Right forelimb (tissue), 1 donor: ENCODE results near the gene TRABD2B.

Experiments
- DNase-seq: peaks from one replicate; pipeline ENCODE4 v3.0.0-alpha.2; 2018

TRABD2B gene

DNA sequence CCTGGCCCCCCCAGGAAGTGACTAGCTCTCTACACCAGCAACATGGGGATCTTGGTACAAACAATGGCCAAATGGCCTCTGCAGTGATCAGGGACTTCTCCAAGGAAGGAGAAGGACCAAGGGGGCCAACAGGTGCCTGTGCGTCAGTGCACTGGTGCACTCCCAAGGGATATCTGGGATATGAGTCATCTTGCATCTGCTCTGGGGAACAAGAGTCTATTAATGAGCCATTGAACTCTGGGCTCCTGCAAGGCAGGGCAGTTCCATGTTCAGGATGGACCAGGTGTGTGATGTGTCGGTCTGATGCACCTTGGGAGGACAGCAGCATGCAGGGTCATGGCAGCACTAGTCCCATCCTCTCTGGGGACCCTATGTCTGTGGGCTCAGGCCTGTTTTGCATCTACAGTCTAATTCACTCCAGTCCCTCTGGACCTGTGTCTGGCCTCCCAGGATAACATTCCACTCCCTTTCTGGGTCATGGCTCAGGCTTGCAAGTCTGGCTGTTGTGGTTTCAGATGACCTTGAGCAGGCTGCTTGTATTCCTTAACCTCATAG lies 125.3 kb downstream of the TRABD2B start:
- no peak for DNase-seq

DNA sequence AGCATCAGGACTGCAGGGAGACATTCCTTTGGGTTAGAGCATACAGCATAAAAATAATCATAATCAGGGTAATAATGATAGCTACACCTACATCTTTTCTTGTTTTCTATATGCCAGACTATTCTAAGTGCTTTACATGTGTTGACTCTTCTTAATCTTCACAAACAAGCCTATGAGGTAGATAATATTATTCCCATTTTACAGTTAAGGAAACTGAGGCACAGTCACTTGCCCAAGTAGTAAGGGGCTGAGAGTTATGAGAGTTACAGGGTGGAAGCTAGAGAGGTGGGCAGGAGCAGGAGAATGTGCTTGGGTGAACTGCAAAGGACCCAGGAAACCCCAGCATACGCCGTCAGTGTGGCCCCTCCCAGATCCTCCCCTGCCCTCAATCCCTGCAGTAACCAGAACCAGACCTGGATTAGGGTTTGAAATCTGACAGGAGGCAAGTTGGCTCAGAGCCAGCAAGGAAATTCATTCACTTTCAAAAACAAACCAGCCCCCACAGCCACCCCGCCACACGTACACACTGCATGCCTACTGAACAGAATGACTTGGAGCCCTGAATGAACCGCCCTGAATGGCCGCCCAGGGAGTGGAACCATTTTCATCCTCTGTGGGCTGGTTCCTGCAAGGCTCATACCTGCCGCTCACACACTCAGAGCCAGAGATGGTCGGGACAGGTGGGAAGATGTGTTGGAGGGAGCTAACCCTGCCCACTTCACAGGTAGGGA lies 126.1 kb downstream of the TRABD2B start:
- no peak for DNase-seq

DNA sequence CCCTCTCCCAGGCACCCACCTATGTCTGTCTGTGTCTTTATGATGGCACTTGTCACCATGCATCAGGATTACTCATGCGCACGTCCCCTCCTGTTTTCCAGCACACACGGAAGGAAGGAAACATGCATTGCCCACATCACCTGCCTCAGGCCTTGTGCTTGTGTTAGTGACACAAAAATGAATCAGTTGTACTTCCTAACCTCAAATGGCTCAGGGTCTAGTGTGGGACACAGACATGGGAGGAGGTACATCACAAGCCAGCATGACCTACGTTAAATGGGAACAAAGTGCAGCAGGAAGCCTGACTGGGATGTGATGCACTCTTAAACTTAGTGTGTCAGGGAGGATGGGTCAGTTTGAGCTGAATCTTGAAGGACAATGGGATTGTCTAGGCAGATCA lies 126.7 kb downstream of the TRABD2B start:
- DNase-seq, result no peak

DNA sequence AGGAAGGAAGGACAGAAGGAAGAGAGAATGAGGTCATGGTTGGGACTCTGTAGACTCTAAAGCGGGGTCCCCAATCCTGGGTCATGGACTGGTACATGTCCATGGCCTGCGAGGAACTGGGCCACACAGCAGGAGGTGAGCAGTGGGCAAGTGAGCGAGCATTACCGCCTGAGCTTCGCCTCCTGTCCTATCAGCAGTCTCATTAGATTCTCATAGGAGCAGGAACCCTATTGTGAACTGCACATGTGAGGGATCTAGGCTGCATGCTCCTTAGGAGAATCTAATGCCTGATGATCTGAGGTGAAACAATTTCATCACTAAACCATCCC lies 128.9 kb downstream of the TRABD2B start:
- DNase-seq, result no peak

DNA sequence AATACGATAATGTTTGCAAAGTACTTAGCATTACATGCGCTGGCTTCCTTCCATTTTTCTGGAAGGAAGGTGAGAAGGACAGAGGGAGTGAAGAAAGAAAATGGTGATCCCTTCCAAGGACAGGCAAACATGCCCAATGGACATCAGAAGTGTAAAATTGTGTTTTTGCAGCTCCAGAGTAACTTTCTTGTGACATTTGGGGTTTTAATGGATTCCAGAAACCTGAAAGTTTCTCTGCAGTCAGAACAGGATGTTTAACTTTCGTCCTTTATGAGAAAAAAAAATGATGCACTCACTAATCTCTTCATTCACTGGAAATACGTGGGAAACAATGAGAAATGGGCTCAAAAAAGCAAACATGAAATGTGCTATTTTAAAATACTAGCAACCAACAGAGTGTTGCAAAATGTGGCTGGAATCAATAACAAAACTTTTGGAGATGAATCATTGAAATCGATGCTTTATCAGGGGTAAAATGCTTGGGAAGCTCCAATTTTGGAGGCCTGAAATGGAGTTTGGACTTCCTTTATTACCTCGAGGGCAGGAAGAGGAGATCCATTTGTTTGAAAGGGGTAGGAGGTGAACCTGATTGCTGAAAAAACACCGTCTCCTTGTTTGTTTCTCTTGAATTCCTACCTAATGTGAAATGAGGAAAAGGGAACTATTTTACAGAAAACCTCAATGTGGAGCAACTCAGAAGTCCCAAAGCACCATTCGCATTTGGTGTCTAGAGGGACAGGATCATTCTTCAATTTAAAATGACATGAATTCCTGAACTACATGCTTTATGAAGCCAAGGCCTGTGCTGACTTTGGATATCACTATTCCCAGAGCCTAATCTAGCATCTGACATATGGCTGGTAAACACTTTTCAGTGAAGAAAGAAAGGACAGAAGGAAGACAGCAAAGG lies 129.5 kb downstream of the TRABD2B start:
- no peak for DNase-seq

DNA sequence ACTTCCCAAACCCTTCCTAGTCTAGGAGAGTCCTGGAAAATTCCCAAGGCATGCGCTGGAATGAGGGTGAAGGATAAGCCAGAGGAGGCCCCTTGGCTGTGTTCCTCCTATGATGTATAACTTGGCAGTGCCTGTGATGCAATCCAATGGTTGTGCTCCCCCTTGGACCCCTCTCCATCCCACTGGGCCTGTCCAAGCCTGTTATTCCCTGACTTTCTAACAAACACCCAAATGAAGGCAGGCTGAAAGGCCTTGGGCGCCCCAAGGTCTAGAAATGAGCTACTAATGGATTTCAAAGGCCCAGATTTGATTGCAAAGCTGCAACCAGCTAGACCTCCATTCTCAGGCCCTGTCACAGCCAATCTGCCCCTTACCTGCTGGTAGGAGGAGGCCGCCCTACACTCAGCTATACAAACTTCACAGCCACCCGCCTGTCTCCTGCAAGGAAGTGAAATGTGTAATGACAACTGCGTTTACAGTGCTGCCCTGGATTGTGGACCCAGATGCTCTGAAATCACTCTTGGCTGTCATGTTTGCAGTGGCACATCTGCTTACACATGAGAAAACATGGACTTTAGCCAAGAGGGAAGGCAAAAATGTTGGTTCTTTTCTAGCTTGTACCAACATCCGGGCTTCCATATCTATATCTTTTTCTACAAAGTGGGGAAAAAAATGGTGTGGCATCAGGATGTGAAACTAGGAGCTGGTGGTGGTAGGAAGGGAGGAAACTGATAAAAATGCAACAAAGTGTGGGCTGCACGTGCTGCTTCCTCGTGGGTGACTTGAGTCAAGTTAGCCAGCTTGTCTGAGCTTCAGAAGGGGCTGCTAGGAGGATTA lies 130.4 kb downstream of the TRABD2B start:
- DNase-seq, result no peak

DNA sequence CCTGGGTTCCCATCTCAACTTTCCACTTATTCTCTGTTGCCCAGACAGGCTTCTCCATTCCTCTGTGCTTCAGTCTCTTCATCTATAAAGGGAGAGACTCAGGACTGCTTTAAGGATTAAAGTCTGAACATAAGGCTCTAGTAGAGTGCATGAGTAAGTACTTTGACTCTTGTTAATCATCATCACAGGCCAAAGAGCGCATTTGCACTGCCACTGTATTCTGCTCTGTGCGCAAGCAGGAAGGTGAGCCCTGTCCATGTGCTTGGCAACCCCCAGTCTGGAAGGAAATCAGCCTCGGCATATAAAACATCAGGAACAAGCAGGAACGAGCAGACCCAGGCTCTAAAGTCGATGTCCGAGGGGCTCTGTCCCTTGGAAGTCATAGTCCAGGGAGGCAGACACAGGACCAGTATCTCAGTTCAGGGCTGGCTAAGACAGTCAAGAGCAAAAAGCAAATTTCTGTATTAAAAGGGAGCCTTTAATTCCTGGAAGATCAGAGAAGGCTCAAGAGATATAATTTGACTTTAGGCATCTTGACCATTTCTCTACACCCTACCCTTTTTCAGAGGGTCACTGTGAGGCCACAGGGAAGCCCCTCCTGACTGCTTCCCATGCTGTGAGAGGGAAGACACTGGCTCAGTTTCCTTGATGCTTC lies 131.2 kb downstream of the TRABD2B start:
- no peak for DNase-seq

DNA sequence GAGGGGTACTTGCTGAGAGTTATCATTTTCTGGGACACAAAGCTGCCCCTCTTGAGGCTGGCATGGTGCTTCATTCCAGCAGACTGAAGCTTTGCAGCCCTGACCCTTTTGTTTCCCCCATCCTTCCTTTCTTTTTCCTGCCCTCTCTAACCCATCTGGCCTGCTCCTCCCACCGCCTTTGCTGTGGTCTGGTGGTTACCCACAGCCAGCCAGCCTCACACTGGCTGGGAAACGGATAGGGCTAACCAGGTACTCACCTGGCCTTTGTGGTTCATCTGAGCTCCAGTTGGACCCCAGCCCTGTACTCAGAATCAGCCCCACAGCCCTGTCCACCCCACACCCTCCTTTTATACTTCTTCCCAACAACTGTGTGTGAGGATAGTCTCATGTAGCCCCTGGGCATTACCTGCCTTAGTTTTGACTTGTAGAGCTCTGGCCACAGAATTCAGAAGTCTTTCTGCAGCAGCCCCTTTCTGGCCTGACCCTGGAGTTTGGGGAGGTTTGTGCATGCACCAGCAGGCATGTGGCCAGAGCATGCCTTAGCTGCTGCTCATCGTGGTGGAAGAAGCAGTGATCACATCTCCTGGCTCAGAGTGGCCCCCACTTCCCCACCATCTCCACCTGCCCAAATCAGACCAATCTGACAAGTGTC lies 138.0 kb downstream of the TRABD2B start:
- peak; percentile 30 for DNase-seq

DNA sequence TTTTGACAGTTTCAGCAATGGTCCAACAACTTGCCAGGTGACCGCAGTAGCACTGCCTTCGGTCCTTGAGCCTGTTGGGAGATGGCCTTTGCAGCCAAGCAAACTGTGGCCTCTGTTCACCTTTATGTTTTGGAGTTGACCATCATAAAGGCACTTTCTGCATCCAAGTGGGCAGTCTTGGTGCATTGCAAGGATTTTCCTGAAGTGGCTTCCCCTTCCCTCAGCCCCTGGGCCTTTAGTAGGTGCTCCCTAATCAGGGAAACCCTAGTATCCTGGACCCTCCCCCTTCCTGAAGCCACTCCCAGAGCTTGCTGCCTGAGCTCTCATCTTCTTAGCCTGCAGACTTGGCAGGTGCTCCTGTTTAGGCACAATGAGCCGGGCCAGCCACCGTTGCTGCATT lies 140.2 kb downstream of the TRABD2B start:
- DNase-seq, result no peak

DNA sequence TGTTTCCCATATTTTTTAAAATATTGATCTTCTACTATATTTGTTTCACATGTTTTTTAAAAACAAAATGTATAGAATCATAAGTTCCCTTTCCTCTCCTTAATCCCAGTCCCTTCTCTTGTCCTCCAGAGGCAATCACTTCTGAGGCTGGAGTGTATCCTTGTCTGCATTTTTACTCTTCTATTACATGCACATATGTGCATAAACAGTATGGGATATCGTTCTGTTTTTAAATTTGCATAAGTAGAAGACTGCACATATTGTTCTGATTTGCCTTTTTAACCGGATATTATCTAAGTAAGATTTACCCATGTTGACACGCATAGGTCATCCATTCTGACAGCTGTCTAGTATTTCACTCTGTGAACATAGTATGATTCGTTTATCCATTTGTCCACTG lies 142.0 kb downstream of the TRABD2B start:
- no peak for DNase-seq

DNA sequence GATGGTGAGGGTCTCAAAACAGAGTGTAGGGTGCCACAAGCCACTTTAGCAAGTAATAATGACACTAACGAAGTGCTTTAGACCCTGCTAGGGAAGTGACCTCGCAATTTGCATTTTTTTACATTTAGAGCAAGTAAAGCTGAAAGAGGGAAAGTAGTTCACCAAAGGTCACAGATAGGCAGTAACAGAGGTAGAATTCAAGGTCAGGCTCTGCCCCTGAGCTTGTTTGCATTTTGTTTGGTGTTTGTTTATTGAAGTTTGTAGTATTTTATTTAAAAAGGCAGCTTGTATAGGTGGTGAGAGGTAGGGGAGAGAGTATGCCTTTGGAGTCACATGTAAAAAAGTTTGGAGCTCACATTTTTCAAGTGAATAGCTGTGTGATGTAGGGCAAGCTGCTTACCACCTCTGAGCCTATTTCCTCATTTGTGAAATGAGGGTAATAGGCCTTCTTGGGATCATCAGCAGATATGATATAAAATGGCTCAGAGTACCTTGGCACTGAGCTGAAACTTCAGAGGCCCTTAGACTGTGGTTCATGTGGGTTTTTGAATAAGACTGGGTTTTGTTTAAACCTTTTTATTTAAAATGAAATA lies 142.5 kb downstream of the TRABD2B start:
- DNase-seq, result no peak

DNA sequence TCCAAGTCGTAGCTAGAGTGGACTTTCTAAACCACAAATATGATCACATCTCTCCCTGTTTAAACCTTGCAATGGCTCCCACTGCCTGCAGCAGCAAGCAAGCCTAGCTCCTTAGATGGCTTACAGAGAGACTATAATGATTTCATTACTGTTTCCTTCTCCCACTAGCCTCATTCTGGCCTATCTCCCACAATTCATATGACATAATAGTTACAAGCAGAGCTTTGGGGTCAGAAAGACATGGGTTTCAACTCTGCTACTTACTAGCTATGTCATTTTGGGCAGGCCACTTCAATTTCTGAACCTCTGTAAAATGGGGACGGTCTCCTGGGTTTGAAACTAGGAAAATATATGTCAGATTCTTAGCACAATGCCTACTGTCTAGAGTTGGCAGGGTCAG lies 143.3 kb downstream of the TRABD2B start:
- no peak for DNase-seq

DNA sequence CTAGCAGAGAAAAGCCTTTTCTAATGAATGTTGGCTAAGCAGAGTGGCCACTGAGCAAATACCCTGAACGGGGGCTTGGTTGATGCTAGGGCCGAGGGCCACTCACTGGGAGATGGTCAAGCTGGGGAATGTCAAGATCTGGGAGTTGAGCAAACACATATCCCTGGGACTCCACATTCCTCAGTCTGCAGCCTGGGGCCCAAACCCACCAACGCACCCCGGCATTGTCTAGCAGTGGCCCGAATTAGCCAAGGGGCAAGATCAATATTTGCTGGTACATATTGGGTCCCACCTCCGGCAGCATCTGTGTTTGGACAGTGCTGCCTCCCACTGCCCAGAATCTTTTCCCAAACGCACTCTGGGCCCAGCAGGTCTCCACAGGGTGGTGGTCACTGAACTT lies 144.1 kb downstream of the TRABD2B start:
- no peak for DNase-seq

DNA sequence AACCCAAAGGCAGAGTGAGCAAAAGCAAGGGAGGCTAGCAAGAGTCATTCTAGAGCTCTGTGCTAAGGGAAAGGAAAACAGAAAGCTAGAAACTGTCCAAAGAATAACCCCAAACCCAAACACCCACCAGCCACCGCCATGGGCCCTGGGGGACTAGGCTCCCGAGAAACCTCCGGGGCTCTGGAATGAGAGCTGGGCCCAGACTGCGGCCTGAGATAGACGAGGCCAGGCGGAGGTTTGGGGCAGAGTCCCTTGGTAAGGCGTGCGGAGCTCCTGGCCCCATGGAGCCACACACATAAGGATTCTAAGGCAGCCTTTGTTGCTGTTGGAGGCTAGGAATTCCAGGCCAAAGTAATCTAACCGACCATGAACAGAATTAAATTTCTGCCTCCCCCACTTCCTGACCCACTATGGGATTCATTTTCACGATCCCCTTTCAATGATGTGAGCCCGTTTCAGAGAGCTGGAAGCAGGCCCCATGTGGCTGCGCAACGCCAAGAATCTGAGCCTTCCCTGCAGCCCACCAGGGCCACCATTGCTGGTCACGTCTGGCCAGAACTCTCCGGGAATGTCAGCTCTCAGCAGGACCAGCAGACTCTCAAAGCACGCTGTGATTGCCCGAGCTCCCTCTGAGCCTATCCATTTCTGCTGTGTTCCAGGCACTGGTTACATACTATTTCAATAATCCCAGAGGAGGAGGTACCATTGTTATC lies 145.0 kb downstream of the TRABD2B start:
- DNase-seq, result no peak

DNA sequence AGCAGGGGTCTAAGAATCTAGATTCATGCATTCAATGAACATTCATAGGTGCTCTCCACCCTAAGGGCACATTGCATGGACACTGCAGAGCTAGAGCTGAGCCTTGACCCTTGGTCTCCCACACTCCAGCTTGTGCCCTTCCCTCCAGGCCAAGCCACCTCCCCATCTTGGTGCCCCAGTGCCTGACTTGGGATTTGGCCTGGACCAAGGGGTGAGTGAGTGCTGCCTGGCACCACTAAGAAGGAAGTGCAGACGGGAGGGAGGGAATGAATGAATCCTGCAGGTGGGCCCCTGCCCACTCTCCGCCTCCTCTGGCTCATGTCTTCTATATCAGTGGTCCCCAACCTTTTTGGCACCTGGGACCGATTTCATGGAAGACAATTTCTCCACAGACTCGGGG lies 146.7 kb downstream of the TRABD2B start:
- DNase-seq, result no peak

DNA sequence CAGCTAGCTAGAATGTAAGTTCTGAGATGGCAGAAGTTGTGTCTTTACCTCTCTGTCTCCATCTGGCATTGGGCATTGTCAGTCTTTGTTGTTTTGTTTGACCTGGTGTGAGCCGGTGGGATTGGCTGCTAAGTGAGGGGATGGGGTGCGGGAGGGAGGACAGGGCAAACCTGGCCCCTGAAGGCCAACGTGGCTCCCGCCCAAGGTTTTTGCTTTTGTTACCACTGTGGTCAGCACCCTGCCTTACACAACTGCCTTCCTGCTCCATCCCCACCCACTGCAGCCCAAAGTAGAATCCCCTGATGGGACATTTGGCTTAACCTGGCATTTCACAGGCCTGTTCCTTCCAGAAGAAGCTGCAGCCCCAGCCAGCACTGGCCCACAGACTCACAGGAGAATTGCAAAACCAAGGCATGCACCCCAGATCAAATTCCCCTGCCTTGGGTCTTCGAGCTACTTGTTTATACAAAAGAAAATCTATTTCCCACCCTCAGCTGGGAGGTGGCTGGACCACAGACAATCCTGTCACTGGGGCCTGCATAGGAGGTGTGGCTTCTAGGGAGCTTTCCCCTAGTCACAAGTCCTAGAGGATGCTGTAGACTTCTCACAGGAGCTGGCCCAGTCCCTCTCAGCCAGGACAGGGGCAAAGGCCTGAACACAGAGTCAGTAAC lies 147.5 kb downstream of the TRABD2B start:
- DNase-seq, result peak; percentile 32

DNA sequence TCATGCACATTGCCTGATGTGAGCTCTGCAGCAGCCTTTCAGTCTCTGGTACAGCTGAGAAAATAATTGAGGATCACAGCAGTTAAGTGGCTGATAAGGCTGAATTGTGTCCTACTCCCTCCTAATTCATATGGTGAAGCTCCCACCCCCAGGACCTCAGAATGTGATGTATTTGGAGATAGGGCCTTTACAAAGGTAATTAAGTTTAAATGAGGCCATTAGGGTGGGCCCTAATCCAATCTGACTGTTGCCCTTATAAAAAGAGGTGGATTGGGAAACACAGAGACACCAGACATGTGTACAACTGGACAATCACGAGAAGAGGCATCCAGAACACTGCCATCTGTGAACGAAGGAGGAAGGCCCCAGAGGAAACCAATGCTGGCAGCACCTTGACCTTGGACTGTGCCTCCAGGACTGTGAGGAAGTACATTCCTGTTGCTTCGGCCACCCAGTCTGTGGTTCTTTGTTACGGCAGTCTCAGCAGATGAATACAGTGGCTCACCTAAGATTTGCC lies 148.1 kb downstream of the TRABD2B start:
- no peak for DNase-seq

DNA sequence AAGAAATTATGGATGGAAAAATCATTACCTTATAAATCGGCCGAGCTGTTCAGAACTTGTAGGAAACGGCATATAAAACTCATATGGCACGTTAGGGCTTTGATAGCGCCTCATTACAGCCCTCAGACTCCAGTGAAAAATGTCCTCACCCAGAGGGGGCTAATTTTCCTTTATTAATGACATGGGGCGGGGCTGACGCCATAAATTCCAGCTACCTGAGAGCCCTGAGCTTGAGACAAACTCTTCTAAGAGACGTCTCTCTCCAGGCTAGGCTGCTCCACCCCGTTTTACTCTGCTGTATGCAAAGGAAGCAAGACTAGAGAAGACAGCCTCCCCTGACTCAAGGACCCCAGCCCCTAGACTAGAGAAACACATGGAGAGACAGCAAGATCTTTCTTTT lies 149.4 kb downstream of the TRABD2B start:
- peak; percentile 28 for DNase-seq

DNA sequence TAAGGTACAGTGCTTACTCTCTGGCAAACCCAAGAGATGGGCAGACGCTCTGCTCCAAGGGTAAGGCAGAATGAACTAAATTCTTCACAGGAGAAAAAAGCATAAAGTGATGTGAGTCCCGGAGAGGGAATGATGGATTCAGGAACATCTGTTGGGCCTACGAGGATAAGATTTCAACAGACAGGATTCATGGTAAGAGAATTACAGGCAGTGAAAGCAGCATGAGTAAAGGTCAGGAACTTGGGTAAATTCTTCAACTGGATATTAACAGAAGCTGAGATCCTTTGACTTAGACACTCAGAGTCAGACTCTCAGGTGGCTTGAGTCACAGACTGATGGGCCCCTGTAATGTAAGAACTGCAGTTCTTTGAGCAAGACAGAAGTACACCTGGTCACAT lies 152.6 kb downstream of the TRABD2B start:
- DNase-seq, result no peak
